IPS-18c (cell line): Measurements from ENCODE around the gene TBC1D2B.

Source experiments
- H3K4me3 ChIP-seq: 2 replicates; pipeline ENCODE4 v1.7.0; 2013; ENCODE audit warnings: low read depth, mild to moderate bottlenecking, low read length, moderate library complexity; ENCODE audit not compliant: insufficient read depth
- H3K9me3 ChIP-seq: one replicate; pipeline ENCODE4 v1.6.1; 2013; ENCODE audit warnings: mild to moderate bottlenecking, low read length, moderate library complexity; ENCODE audit not compliant: control insufficient read depth, insufficient read depth

Gene TBC1D2B

DNA sequence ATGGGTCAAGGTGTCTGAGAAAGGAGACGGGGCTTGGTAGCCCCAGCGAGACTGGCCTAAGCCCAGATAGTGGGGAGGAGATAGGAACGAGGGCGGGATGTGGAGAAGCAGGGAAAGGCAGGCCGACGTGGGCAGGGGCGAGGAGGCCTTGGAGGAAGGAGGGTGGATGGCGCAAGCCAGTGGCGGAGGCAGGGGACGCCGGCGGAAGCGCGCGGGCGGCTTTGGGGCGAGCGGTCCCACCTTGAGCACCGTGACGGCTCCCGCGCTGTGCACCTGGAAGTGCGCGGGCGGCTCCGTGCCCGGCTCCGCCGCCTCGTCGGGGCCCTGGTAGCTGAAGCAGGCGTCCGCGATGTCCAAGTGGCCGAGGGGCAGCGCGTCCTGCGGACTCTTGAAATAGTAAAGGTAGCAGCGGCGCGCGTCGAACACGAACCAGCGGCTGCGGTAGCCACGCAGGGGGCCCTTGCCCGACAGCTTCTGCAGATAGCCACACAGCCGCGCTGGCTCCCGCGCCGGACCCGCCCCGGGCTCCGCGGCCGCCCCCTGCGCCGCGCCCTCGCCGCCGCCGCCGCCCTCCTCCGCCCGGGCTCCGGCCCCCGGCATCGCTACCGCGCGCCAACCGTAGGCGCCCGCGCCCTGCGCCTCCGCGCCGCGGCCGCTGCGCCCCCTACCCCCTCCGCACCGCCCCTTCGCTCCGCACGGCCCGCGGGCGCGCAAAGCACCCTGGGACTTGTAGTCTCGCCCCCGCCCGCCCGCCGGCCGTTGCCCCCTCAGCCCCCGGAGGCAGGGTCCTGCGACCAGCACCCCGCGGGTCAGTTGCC is at the start of gene TBC1D2B:
TBC1D2B (minus strand) TSS at position 659 of the 818 bp plus-strand sequence; CDS start at position 600, 59 bp downstream.
- peak within 1 kb of the TSS; percentile 84 for H3K4me3 ChIP-seq
- peaks cover 5% of the 10 kb centered on the region for H3K9me3 ChIP-seq

DNA sequence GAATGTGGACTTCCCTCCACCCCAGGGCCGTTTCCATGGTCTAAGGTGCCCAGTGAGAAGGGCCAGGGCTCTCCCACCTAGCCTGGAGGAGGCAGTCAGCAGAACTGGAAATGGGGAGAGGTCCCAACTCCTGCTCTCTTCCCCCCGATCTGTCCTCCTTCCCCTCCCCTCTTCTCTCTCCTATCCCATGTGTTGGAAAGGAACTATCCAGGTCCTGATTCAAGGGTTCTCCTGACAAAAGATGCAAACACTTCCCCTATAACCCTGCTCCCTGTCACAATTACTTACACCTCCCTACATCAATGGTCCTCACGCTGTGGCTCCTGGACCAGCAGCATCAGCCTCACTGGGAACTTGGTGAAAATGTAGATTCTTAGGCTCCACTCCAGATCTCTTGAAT is 47.8 kb upstream of the TBC1D2B start:
- Histone ChIP-seq H3K9me3 (no peaks in the 10 kb centered on the region), H3K4me3 (no peak overlapping the region)

DNA sequence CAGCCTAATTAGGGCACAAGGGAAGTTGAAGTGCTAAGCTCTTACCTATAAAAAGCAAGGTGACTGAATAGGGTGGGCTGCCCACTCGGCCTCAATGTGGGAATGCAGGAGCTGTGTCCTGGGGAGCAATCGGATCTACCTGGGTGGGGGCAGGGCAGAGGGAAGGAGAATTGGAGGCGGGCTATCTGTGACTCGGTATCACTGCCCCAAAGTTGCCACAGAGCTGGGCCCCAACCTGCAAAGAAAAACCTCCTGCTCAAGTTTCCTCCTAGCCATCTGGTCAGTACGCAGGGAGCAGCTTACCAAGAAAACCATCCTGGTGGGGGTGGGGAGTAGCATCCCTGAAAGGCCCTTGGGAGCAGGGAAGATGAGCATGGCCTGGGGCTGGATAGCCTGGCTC is 43.0 kb upstream of the TBC1D2B start:
- H3K4me3 ChIP-seq = no peak overlapping the region

DNA sequence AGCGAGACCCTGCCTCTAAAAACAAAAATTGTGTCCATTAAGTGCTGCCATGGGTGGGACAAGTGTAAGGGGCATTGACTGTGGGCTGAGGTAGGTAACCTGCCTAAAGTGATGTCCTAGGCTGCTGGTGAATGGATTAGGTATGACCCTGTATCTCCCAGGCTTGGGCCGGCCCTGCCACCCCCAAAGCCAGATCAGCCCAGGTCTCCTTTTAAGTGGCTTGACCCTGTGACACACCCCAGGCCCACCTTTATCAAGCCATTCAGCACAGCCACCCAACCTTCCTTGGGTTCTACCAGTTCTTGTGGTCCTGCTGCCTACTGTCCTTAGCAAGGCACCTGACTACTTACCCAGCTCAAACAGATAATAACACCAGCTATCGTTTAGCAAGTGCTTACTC is 35.0 kb upstream of the TBC1D2B start:
- H3K4me3 ChIP-seq = no peak overlapping the region
- H3K9me3 ChIP-seq = no peaks in the 10 kb centered on the region

More for the DNA sequence above, 43.0 kb upstream of the TBC1D2B start:
- H3K9me3 ChIP-seq = no peaks in the 10 kb centered on the region

DNA sequence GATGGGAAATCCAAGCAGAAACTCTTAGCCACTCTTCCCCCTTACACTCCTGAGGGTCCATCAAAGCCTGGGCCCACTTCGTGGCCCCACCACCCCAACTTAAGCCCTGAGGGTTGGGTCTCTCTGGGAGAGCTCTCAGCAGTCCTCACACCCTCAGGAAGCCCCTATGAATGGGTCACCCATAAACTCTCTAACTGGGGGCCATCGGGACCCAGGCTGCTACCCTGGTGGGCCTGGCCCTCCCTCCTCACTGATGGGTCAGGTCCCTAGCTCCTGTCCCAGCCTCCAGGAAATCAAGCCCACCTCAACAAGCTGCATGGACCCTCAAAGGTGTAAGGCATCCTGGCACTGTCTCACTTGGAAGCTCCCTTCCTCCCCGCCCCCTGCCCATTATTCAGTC is 34.3 kb upstream of the TBC1D2B start:
- Histone ChIP-seq H3K4me3 (no peak overlapping the region), H3K9me3 (no peaks in the 10 kb centered on the region)

DNA sequence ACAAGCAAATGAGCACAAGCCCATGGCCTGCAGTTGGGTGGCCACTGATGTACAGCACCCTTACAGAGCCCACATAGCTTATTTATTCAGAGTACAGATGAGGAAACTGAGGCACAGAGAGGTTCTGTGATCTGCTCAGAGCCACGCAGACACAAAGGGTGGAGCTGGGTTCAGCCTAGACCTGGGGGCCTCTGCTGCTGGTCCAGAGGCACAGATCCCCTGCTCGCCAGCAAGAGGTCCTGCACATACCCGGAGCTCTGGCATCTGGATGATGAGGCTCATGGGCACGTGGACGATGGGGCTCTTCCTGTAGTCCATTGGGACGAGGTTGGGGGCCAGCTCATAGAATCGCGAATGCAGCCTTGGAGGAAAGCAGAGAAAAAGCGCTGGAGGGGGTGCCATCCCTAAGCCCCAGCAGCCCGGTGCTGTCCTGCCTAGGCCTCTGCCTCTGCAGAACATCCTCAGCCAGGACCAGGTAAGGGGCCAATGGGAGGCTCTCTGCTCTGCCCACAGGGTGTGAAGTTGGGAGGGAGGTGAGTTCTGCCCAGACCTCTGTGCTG is 33.5 kb upstream of the TBC1D2B start:
- no peak overlapping the region for H3K4me3 ChIP-seq
- no peaks in the 10 kb centered on the region for H3K9me3 ChIP-seq

DNA sequence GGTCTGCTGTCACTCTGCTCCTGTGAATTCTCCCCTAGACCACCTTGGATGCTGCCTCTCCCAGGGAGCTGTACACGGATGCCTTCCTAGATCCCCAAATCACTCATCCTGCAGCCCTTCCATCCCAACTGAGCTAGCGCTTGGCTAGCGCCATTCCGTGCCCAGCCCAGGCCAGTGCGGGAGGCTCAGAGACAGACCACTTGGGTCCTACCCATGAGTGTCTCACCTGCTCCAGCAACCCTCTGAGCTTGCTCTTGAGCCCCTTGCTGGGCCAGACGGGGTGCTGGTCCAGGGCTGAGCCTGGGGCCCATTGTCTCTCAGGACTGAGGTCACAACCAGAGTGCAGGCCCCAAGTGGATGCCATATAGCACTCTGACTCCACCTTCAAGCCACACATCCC is 32.6 kb upstream of the TBC1D2B start:
- no peak overlapping the region for H3K4me3 ChIP-seq
- no peaks in the 10 kb centered on the region for H3K9me3 ChIP-seq

DNA sequence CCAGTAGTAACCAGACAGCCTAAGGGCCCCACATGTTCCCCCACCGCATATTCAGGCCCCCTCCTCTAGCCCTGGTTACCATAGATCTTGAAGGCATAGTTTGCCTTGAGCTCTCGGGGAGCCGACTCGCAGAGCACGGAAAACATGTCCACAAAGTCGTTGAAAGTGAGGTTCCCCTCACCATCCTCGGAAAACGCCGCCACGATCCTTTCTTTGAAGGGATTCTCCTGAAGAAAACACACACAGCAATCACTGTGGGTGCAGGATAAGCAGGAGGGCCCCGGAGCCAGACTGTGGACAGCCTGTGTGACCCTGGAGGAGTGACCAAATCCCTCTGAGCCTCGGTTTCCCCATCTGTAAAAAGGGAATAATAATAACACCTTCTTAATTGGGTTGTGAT is 31.6 kb upstream of the TBC1D2B start:
- H3K4me3 ChIP-seq = no peak overlapping the region
- H3K9me3 ChIP-seq = no peaks in the 10 kb centered on the region

DNA sequence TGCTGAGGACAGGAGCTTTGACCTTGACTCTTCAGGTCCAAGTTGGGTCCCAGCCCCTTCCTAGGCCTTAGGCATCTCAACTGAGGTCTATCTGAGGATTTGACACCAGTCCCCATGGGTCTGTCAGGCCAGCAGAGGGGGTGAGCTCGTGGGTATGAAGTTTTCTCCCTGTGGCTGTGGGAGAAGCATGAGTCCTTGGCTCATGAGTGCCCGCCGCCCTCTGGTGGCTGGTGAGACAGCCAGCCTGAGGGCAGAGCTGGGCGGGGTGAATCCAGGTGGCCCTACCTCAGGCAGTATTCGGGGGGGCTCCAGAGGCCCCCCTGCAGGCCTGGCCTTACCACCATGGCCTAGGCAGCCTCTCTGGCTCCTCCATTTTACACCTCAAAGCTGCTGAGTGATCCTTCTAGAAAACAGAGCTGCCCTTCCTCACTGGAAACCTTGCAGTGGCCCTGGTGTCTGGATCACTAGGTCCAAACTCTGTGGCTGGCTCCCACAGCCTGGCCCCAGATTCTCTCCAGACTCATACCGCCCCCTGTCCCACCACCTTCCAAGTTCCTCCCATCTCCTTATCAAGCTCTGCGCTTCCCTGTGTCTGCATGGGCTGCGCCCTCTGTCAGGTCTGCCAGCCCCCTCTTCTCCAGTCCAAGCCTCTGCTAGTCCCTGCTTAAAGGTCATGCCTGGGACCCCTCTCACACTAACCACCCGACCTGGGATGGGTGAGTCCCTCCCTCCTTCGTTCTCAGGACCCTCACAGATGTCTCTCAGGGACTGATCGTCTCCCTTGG is 31.0 kb upstream of the TBC1D2B start:
- no peaks in the 10 kb centered on the region for H3K9me3 ChIP-seq
- no peak overlapping the region for H3K4me3 ChIP-seq

DNA sequence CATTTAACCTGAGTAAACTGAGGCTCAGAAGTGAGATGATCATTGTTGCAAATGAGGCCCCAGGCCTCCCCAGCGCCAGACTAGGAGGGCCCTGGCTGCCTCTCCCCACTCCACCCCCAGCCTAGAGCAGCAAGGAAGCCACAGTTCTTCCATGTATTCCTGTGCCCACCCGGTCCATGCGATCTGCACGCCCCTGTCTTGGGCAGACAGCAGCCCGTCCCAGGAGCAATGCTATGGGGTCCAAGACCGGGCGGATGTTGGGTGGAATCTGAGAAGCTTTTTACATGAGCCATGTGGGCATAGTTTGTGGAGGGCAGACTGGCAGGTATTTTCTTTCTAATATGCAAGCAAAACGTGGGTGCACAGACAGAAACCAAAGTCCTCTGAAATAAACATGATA is 30.0 kb upstream of the TBC1D2B start:
- H3K9me3 ChIP-seq = no peaks in the 10 kb centered on the region
- no peak overlapping the region for H3K4me3 ChIP-seq

DNA sequence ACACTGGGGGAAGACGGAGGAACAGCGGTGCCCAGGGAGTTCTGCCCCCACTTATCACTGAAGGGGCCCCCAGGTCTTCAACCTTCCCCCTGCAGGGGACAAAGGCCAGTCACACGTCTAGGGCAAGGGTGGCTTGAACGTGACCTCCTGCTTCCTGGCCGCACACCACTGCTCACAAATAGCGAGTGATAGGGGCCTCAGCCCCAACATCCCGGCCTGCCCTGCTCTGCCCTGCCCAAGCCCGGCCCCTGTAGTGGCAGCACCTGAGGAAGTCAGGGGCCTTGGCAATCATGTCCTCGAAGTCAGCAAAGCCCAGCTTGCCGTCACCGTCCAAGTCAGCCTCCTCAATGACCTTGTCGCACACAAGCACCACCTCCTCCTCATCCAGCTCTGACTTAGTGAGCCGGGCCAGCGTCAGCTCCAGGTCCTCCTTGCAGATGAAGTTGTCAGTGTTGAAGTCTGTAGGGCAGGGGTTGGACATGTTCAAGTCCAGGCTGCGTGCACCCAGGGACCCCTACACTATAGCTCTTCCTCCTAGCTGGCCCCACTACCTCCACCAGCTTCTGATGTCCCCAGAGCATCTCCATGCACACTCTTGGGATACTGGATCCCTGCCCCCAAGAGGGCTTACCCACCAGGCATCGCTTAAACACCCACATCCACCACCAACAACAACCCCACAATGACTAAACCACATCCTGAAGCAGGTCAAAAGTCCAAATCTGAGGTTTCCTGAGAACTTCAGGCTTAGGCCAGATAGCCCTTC is 28.1 kb upstream of the TBC1D2B start:
- H3K4me3 ChIP-seq = no peak overlapping the region
- no peaks in the 10 kb centered on the region for H3K9me3 ChIP-seq

DNA sequence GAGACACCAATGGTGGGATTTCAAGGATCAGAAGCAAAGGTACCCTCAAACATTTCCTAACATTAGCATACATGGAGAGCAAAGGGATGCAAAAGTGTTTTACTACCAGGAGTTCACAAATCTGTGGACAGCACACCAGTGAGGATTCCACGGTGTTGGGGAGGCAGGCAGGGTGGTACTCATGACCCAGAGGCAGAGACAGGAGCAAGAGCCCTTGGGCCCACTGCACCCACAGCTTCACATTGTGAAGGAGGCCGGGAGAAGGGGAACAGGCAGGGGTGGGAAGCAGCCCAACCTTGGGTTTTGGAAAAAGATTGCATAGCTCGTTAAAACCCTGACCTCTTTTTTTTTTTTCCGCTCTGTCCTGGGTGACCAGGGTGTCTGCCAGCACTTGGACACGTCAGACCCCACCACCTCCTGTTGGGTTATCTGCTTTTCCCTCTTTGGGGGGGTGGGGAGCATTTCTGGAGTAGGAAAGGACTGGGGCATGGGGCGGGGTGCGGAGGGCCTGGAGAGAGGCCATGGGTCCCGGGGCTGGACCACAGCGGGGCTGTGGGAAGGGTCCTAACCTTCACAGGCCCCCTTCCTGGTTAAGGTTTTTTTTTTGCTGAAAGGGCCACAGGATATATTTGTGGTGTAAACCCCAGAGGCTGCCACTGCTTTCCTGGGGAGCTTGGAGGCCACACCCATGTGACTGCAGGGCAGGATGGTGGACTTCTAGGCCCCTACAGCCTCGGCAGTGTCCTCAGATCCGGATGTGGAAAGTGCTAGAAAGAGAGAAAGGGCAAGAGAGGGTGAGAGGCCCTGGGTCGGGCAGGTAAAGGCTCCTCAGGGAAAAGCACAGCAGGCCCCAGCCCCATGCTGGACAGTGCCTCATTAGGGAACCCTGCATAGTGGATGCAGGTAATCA is 27.3 kb upstream of the TBC1D2B start:
- Histone ChIP-seq H3K9me3 (no peaks in the 10 kb centered on the region), H3K4me3 (no peak overlapping the region)

DNA sequence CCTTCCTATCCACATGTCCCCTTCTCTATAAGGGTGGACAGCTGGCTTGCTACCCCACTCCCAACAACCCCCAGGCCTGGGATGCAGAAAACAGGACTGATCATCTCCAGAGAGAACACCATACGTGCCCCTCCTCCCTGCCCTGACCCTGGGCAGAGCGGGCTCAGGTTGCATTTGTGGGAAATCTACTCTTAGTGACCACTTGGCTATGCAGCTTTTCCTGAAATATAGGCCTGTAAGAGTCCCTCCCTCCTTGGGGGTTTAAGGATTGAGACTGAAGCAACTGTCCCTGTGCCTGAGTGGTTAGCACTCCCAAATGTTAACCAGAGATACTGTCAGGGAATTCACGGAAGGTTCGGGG is 26.6 kb upstream of the TBC1D2B start:
- no peak overlapping the region for H3K4me3 ChIP-seq
- no peaks in the 10 kb centered on the region for H3K9me3 ChIP-seq

DNA sequence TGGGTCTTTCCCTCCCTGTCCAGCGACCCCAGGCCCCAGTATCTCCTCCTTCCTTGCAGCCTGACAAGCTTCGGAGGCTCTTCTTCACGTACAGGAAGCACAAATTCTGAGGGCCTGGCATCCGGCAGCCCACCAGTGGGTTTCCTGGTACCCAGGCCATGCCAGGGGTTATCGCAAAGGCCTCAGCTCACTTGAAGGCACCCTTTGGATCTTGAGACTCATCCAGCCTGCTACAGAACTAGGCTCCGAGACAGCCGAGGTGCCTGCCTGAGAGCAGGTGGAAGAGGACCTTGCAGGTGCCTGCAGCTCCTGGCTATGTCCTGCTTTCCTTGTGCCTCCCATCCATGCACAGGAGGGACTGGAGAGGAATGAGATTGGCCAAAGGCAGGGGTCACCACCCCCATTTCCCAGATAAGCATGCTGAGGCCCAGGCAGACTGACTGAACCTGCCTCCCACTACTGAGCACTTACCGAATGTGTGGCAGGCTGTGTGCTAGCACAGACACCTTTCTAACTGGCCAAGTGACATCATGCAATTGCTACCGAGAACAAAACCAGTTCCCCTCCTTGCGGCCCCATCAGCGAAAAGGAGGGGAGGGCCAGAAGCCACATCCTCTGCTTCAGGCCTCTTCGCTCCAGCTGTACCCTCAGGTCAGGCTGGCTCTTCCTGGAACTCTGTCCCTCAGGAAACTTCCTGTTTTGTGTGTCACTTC is 26.1 kb upstream of the TBC1D2B start:
- H3K9me3 ChIP-seq = no peaks in the 10 kb centered on the region
- no peak overlapping the region for H3K4me3 ChIP-seq

DNA sequence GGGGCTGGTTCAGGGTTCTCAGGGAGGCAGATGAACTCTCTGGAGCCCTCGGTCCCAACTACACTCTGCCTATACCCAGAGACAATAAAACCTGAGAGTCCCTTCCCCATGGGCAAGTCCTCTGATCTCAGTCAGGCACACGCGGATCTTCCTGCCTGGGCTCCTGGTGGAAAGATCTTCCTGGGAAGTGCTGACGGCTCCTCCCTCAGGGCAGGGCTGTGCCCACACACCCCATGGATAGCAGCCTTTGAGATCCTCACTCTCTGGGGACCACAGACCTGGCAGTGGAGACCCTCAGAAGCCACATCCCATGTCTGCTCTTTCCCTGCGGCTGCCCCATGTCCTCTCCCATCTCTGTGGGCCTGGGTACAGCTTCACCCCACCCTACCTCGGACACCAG is 25.2 kb upstream of the TBC1D2B start:
- no peaks in the 10 kb centered on the region for H3K9me3 ChIP-seq
- no peak overlapping the region for H3K4me3 ChIP-seq

DNA sequence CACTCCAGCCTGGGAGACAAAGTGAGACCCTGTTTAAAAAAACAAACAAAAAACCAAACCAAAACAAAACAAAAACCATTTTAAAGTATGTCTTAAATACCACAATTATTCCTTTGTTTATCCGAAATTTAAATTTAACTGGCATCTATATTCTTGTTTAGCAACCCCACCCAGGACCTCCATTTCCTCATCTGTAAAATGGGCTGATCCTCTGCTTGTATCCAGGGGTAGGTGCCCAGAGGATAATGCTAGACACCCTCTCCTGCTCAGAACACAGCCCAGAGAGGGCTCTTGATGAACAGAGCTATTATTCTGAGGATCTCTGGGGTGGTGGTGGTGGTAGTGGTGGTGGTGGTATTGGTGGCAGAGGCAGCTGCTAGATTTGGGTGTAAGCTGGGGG is 24.7 kb upstream of the TBC1D2B start:
- no peaks in the 10 kb centered on the region for H3K9me3 ChIP-seq
- no peak overlapping the region for H3K4me3 ChIP-seq
